GOT3 (cell line): ENCODE data around the gene RIPK1.
"Not testable (repeated sequence)": the region's sequence is repeated elsewhere in the genome, so short reads cannot be mapped to it uniquely, and the experiment has no call there.

Source experiments
- DNase-seq: peaks from one replicate; lab custom pipeline; 2025; ENCODE audit warnings: mixed read lengths; lab: John Stamatoyannopoulos, UW

The RIPK1 gene

GRCh38 chr6:3045777-3046176 lies 22.5 kb upstream of the RIPK1 start:
- DNase-seq = no peak

DNA sequence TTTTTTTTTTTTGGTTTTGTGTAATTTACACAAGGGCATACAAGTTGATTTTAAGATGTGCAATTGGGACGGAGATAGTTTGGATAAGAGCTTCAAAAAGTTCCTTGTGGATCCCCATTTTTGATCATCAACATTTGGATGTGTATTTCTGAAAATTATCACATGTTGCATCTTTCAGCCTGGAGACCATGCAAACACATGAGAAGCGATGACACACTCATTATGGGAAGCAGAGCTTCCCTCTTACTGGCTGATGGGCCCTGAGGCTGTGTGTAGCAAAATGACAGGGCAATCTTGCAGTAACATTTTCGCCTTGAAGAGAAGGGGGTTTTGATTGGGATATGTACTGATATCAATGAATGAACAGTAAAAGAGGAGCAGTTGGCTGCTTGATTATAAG lies 22.0 kb upstream of the RIPK1 start:
- DNase-seq = no peak

GRCh38 chr6:3048009-3048408 lies 20.3 kb upstream of the RIPK1 start:
- DNase-seq = not testable (repeated sequence)

- no peak for DNase-seq
These were observed 15.6 kb upstream of the RIPK1 start for GRCh38 chr6:3052481-3053230.

DNA sequence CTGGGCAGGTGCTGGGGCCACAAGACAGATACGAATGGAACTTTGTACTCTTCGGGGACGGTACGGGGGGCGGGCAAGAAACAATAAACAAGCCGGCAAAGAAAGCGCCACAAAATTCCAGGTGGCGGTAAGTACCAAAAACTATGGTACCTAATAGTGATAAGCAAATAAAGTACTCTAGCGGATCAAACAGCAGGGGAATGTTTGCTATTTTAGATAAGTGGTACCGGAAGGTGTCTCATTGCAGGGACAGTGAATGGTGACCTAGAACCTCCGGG lies 15.1 kb upstream of the RIPK1 start:
- no peak for DNase-seq

DNA sequence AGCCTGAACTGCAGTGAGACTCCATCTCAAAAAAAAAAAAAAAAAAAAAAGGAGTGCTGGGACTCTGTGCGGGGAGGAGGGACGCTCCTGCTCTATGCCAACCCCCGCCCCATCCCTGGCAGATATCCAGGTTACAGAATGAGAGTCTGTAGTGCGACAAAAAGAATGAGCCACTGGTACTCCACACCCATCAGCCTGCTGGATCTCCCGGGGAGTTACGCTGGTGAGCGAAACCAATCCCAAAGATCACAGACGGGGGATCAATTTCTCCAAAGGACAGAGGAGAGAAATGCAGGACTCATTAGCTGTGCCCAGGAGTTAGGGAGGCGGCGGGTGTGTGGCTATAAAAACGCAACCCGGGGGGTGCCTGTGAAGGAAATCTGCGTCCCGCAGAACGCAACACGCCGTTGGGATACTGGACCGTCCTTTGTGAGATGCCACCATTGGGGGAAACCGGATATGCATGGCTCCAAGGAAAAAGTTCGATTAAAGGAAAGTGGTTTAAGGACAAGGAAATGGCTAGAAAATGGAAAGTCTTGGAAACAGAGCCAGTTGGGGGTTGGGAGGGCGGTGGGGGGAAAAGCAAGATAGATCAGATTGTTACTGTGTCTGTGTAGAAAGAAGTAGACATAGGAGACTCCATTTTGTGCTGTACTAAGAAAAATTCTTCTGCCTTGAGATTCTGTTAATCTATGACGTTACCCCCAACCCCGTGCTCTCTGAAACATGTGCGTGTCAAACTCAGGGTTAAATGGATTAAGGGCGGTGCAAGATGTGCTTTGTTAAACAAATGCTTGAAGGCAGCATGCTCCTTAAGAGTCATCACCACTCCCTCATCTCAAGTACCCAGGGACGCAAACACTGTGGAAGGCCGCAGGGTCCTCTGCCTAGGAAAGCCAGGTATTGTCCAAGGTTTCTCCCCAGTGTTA lies 13.8 kb upstream of the RIPK1 start:
- DNase-seq = not testable (repeated sequence)

DNA sequence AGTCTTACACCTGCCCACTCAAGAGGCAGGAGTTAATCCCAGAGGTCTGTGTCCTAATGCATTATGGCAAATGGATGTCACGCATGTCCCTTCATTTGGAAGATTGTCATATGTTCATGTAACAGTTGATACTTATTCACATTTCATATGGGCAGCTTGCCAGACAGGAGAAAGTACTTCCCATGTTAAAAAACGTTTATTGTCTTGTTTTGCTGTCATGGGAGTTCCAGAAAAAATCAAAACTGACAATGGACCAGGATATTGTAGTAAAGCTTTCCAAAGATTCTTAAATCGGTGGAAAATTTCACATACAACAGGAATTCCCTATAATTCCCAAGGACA lies 13.2 kb upstream of the RIPK1 start:
- DNase-seq = not testable (repeated sequence)

DNA sequence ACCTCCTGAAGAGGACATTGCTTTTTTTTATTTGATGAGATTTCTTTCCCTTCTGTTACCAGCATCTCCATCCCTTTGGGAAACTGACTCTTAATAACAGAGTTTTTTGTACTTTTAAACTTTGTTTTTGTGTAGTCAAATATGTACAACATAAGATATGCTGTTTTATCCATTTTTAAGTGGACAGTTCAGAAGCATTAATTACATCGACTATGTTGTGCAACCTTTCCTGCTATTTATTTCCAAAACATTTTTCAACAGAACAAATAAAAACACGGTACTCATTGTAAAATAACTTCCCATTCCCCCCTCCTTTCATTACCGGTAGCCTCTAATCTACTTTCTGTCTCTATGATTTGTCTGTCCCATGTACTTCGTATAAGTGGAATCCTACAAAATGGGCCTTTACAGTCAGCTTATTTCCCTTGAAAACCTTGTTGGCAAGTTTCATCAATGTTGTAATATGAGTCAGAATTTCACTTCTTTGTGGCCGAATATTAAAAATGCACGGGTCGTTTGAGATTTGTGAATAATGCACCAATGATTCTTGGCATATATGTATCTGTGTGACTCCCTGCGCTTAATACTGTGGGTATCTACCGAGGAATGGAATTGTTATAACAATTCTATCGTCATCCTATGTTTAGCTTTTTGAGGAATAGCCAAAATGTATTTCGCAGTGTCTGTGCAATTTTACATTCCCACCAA lies 11.1 kb upstream of the RIPK1 start:
- no peak for DNase-seq

- no peak for DNase-seq
These were observed 9.3 kb upstream of the RIPK1 start for GRCh38 chr6:3058957-3059356.

GRCh38 chr6:3060092-3060491 lies 8.2 kb upstream of the RIPK1 start:
- DNase-seq = not testable (repeated sequence)

DNA sequence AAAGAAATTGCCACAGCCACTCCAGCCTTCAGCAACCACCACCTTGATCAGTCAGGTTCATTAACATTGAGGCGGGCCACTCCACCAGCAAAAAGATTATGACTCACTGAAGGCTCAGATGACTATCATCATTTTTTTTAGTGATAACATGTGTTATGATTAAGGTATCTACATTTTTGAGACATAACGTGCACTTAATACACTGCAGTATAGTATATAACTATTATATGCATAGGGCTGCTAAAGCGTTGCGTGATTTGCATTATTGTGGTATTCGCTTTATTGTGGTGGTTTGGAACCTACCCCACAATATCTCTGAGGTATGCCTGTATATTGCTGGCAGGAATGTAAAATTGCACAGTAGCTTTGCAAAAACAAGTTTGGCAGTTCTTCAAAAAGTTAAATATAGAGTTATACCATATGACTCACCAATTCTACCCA lies 6.8 kb upstream of the RIPK1 start:
- no peak for DNase-seq

GRCh38 chr6:3063340-3063732 lies 5.0 kb upstream of the RIPK1 start:
- not testable (repeated sequence) for DNase-seq

DNA sequence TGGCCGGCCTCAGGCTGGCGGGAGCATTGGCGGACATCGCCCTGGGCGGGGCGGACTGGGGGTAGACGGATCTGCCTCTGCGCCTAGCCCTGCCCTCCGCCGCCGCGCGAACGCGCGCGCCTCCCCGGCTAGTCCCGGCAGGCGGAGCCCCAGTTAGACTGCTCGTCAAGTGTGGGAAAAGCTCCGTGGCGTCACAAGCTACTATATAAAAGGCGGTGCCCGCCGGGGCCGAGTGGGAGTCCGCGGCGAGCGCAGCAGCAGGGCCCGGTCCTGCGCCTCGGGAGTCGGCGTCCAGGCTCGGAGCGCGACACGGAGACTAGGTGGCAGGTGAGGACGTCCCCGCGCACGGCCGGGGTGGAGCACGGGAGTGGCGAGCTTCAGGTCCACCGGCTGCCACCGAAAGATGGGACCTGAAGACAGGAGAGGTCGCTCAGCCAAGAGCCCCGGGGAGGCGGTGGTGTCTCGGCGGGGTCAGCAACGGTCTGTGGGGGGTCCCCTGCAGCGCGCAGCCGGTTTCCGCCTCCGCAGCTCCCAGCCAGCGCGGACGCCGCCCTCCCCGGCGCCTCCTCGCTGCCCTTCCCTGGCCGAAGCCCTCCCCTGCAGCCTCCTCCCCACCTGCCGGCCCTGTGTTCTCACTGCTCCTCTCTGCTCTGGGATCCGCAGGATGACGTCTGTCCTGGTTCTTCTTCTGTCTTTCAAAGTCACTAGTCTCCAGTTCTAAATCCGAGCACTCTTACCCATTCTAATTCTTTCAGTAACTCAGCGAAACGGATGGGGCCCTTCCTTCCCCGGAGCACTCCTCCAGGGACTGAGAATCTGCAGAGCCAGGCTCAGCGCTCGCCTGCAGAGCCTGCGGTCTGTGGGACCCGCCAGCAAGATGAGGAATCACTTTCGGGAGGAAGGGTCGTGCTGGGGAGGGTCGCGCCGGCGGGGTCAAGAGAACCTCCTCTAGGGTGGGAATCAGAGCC lies 4.3 kb upstream of the RIPK1 start:
- DNase-seq = peak; percentile 88

DNA sequence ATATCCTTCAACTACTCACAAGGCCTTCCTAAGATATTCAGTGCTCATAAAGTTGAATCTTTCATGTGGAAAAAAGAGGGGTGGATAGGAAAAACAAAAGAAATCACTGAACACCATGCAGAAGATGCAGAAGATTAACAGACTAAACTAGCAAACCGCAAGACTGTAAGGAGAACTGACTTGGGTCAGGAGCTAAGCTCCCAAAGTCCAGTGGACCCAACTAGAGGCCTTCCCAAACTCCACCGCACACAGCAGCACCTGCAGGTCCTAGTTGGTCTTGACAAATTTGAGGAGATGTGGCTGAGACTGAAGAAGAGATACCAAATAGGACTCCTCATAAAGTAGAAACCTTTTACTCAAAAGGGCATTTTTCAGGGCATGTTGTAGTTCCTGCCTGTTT lies 3.3 kb downstream of the RIPK1 start:
- no peak for DNase-seq

- no peak for DNase-seq
These were observed 4.5 kb downstream of the RIPK1 start for GRCh38 chr6:3072798-3073197.

DNA sequence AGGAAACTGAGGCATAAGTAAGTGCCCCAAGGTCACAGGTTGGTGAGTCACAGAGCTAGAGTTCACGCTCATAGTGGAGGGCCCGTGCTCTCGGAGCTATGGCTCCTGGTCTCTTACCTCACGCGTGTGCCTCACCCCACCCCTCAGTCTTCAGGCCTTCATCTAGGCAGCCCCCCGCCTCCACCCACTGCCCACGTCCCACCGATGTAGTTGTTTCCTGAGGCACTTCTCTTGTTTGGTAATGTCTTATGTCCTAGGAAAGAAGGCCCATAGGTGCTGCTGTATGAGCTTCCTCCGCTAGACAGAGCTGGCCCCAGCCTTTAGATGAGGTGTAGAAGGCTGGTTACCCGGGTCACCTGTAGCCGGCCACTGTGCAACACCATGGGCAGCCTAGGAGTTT lies 5.1 kb downstream of the RIPK1 start:
- DNase-seq = no peak

- DNase-seq = no peak
These were observed 7.4 kb downstream of the RIPK1 start for GRCh38 chr6:3075772-3076113.

GRCh38 chr6:3076320-3076719 lies 8.0 kb downstream of the RIPK1 start:
- no peak for DNase-seq

- DNase-seq = no peak
These were observed 9.1 kb downstream of the RIPK1 start for GRCh38 chr6:3077430-3077829.

GRCh38 chr6:3078952-3079351 lies 10.7 kb downstream of the RIPK1 start:
- DNase-seq = not testable (repeated sequence)

- DNase-seq = no peak
These were observed 11.4 kb downstream of the RIPK1 start for GRCh38 chr6:3079682-3080081.

DNA sequence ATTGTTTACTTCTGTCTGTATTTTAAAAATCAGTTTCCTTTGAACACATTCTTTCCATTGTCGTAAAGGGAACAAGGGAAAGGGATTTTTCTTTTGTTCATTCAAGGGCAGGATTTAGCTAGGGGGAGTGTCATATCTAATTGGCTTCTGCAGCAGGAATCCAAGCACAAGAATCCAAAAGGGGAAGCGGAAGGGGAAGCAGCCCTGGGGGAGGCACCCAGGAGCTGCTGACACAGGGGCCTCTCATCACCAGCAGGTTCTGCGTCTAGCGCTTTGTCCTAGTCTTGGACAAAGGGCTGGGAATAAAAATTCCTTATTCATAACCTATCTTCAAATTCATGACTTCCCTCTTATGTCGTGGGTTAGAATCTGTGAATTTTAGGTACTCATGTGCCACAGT lies 13.7 kb downstream of the RIPK1 start:
- DNase-seq = no peak
